Fibroblast of villous mesenchyme (primary cell): ENCODE data around the gene DVL3. TPM values are rescaled to one million over a fixed set of nuclear protein-coding genes. Genes with fewer than 3 reads are reported as not detected.

Experiments used
- DNase-seq: peaks from one replicate; pipeline ENCODE4 v3.0.0-alpha.2; 2010; ENCODE audit warnings: low read depth
- H3K4me3 ChIP-seq: 2 replicates; pipeline ENCODE4 v1.5.1; 2011; ENCODE audit warnings: low read depth, mild to moderate bottlenecking, low read length
- total RNA-seq: library from RNA; depleted of rRNA; stranded (reverse); fragments of >200 nt; gene quantifications from 2 replicates; pipeline ENCODE4 v1.2.3, GENCODE V29; 2012
- TF ChIP-seq, protein P1 (sequence below): IDR thresholded peaks from 2 replicates; pipeline ENCODE4 v1.5.1; 2012; ENCODE audit warnings: low read depth, mild to moderate bottlenecking, low read length; ENCODE audit not compliant: insufficient read depth

Gene DVL3
- total RNA-seq, 1 donor, result 39.3 TPM

DNA sequence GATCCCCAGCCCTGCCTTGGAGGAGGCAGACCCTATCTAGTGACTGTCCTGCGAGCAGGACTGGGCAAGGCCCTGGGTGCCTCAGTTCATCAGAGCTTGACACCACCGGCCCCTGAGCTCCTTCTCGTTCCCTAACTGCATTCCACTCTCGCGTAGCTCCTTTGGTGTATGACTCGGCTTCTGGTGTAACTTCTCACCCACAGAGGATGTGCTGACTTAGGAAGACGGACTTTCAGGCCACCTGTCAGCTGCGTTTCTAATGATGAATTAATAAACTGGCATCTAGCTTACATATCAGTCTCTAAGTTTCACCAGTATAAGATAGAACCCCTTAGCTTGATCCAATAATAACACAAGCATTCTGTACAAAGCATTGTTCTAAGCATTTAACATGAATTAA lies 48.3 kb downstream of the DVL3 start:
- TF ChIP-seq, protein P1, sequence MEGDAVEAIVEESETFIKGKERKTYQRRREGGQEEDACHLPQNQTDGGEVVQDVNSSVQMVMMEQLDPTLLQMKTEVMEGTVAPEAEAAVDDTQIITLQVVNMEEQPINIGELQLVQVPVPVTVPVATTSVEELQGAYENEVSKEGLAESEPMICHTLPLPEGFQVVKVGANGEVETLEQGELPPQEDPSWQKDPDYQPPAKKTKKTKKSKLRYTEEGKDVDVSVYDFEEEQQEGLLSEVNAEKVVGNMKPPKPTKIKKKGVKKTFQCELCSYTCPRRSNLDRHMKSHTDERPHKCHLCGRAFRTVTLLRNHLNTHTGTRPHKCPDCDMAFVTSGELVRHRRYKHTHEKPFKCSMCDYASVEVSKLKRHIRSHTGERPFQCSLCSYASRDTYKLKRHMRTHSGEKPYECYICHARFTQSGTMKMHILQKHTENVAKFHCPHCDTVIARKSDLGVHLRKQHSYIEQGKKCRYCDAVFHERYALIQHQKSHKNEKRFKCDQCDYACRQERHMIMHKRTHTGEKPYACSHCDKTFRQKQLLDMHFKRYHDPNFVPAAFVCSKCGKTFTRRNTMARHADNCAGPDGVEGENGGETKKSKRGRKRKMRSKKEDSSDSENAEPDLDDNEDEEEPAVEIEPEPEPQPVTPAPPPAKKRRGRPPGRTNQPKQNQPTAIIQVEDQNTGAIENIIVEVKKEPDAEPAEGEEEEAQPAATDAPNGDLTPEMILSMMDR, result no peak
- no peak for DNase-seq
- no peak overlapping the region for H3K4me3 ChIP-seq

DNA sequence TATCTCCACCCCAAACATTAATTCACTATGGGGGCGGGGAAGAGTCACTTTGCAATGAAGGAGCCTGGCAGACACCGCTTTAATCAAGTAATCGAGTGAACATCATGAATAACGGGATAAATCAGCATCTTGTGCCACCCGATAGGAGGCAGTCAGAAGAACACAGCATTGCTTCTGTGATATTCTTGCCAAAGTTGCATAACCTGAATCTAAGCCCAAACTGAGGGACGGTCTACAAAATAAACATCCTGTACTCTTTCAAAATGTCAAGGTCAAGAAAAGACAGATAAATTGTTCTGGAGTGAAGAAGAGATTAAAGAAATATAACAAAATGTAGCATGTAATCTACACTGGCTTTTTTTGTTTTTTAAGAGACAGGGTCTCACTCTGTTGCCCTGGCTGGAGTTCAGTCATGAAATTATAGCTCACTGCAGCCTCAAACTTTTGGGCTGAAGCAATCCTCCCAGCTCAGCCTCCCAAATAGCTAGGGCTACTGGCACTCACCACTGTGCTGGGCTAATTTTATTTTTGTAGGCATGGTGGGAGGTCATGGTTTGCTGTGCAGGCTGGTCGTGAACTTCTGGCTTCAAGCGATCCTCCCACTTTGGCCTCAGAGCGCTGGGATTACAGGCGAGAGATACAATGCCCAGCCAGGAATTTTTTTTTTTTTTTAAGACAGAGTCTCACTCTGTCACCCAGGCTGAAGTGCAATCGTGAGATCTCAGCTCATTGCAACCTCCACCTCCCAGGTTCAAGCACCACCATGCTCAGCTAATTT lies 54.2 kb downstream of the DVL3 start:
- TF ChIP-seq, protein P1, result no peak
- H3K4me3 ChIP-seq, result no peak overlapping the region
- peak; percentile 19 for DNase-seq

DNA sequence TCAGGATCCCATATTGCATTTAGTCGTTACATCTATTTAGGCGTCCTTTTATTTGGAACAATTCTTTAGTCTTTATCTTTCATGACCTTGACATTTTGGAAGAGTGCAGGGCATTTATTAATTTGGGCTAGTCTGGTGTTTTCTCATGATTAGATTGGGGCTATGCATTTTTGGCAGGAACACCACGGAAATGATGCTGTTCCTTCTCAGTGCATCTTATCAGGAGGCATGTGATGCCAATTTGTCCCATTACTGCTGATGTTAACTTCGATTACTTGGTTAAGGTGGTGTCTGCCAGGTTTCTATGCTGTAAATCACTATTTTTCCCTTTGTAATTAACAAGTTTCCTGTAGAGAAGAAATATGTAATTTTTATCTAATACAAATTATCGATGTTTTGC lies 56.1 kb downstream of the DVL3 start:
- no peak for DNase-seq
- no peak overlapping the region for H3K4me3 ChIP-seq
- TF ChIP-seq, protein P1, result no peak

DNA sequence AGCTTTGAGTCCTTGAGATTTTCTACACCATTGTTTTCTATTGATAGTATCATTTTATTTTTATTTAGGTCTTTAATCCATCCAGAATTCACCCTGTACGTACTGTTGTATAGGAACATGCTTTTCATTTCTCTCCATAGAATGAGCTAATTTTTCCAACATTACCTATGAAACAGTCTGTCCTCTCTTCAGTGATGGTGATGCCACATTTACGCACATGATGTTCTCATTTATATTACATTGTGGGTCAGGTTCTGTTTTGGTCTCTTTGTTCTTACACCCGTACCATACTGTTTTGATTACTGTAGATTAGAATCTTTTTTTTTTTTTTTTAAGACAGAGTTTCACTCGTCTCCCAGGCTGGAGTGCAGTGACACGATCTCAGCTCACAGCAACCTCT lies 56.5 kb downstream of the DVL3 start:
- H3K4me3 ChIP-seq, result no peak overlapping the region
- TF ChIP-seq, protein P1, result no peak
- DNase-seq, result no peak

DNA sequence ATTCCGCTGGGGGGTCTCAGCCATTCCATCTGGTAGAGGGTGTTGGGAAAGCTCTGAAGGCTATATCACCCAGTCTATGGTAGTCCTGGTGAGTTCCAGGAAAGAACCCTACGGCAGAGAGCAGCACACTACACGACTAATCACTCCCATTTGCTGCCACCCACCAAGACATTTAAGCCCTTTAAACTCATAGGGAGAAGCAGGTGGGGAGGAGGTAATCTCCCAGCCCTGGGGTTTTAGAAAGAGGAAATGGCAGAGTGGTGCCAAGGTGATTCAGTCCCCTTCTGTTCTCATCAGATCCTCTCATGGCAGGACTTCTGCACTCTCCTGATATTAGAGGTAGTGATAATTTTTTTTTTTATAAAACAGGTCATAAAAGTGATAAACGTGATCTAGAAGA lies 63.6 kb downstream of the DVL3 start:
- DNase-seq, result no peak
- TF ChIP-seq, protein P1, result no peak

DNA sequence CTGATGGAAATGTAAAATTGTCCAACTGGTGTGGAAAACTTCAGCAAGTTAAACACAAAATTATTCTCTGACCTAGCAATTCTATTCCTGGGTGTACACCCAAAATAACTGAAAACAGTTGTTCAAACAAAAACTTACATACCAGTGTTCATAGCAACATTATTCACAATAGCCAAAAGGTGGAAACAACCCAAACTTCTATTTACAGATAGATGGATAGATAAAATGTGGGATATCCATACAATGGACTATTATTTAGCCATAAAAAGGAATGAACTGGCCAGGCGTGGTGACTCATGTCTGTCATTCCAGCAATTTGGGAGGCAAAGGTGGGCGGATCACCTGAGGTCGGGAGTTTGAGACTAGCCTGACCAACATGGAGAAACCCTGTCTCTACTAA lies 67.3 kb downstream of the DVL3 start:
- H3K4me3 ChIP-seq, result no peak overlapping the region
- no peak for DNase-seq
- TF ChIP-seq, protein P1, result no peak

More for the DNA sequence above, 63.6 kb downstream of the DVL3 start:
- no peak overlapping the region for H3K4me3 ChIP-seq

Other genes with a start within 250 kb of the DVL3 start
- 13.2 and 23.3 TPM in 2 replicates for gene ABCC5, start 137.5 kb upstream of the DVL3 start, total RNA-seq
- gene HTR3D, start 123.6 kb upstream of the DVL3 start, total RNA-seq, result not detected in 2 replicates
- not detected in 2 replicates for gene HTR3C, start 102.3 kb upstream of the DVL3 start, total RNA-seq
- not detected in 2 replicates for gene HTR3E, start 58.3 kb upstream of the DVL3 start, total RNA-seq
- 28.0 and 30.7 TPM in 2 replicates for gene EIF2B5, start 20.0 kb upstream of the DVL3 start, total RNA-seq
- gene AP2M1, start 19.5 kb downstream of the DVL3 start, total RNA-seq, result 375 and 469 TPM in 2 replicates
- gene ABCF3, start 30.8 kb downstream of the DVL3 start, total RNA-seq, result 33.5 and 51.0 TPM in 2 replicates
- gene VWA5B2, start 74.2 kb downstream of the DVL3 start, total RNA-seq, result not detected in 2 replicates
- gene ALG3, start 93.6 kb downstream of the DVL3 start, total RNA-seq, result 28.7 and 41.0 TPM in 2 replicates
- 3.9 and 5.6 TPM in 2 replicates for gene EEF1AKMT4, start 94.3 kb downstream of the DVL3 start, total RNA-seq
- gene CAMK2N2, start 106.2 kb downstream of the DVL3 start, total RNA-seq, result under 0.01 TPM in 1 of 2 replicates, not detected in the other
- not detected in 2 replicates for gene ECE2, start 120.6 kb downstream of the DVL3 start, total RNA-seq
- gene PSMD2, start 143.9 kb downstream of the DVL3 start, total RNA-seq, result 364 and 388 TPM in 2 replicates
- 252 and 288 TPM in 2 replicates for gene EIF4G1, start 159.2 kb downstream of the DVL3 start, total RNA-seq
- gene FAM131A, start 182.2 kb downstream of the DVL3 start, total RNA-seq, result 13.9 and 17.3 TPM in 2 replicates
- 4.2 and 6.0 TPM in 2 replicates for gene CLCN2, start 206.2 kb downstream of the DVL3 start, total RNA-seq
- 39.6 and 61.3 TPM in 2 replicates for gene POLR2H, start 206.3 kb downstream of the DVL3 start, total RNA-seq
- 0.32 and 0.86 TPM in 2 replicates for gene THPO, start 222.8 kb downstream of the DVL3 start, total RNA-seq
- 1.7 and 3.5 TPM in 2 replicates for gene CHRD, start 224.7 kb downstream of the DVL3 start, total RNA-seq